Loucy (cell line): ENCODE measurements around the gene GJB4.

Source experiments
- EZH2phosphoT487 ChIP-seq: fragments of 200-600 bp; IDR thresholded peaks from 2 replicates; pipeline ENCODE4 v1.6.1; 2018; ENCODE audit warnings: antibody characterized with exemption, mild to moderate bottlenecking, moderate library complexity, borderline replicate concordance
- TF ChIP-seq, protein P1 (sequence below): fragments of 200-600 bp; sonication (generic); conservative IDR thresholded peaks from 2 replicates; pipeline ENCODE4 v1.5.1; 2014; ENCODE audit warnings: mild to moderate bottlenecking, antibody characterized with exemption, low read length

DNA sequence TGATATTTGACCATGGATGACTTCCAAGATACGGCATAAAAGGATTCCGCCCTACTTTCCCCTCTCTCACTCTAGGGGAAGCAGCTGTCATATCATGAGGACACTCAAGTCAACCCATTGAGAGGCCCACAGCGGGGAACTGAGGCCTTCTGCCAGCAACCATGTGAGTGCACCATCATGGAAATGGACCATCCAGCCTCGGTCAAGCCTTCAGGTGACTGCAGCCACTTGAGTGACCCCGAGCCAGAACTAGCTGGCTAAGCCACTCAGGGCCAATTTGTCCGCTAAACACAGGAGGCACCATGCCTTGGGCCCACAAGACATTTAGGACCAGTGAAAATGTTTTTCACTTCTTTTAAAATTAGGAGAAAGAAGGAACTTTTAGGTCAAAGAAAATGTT is 15.8 kb upstream of the GJB4 start:
- TF ChIP-seq, protein P1, sequence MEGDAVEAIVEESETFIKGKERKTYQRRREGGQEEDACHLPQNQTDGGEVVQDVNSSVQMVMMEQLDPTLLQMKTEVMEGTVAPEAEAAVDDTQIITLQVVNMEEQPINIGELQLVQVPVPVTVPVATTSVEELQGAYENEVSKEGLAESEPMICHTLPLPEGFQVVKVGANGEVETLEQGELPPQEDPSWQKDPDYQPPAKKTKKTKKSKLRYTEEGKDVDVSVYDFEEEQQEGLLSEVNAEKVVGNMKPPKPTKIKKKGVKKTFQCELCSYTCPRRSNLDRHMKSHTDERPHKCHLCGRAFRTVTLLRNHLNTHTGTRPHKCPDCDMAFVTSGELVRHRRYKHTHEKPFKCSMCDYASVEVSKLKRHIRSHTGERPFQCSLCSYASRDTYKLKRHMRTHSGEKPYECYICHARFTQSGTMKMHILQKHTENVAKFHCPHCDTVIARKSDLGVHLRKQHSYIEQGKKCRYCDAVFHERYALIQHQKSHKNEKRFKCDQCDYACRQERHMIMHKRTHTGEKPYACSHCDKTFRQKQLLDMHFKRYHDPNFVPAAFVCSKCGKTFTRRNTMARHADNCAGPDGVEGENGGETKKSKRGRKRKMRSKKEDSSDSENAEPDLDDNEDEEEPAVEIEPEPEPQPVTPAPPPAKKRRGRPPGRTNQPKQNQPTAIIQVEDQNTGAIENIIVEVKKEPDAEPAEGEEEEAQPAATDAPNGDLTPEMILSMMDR: no peak
- TF ChIP-seq EZH2phosphoT487: no peak
